Activated CD8-positive, alpha-beta T cell treated with anti-CD3 and anti-CD28 coated beads for 36 hours (primary cell): Measurements from ENCODE around the gene FAM3C. TPM values are rescaled to one million over a fixed set of nuclear protein-coding genes. Genes with fewer than 3 reads are reported as not detected.
"Not testable (repeated sequence)": the region's sequence is repeated elsewhere in the genome, so short reads cannot be mapped to it uniquely, and the experiment has no call there.

Source experiments
- ATAC-seq: fragments of 200-7000 bp; cut with Tn5 transposase; one replicate; pipeline ENCODE4 v1.10.0; 2021; ENCODE audit warnings: mild to moderate bottlenecking, moderate library complexity
- CTCF ChIA-PET: fragments of 350-600 bp; sonication (Branson Sonifier 250); formaldehyde crosslinking; loops from one replicate; lab custom pipeline; 2021; ENCODE audit warnings: antibody characterized with exemption; lab: Charles Lee
- POLR2A ChIA-PET: fragments of 350-600 bp; sonication (Branson Sonifier 250); formaldehyde crosslinking; loops from one replicate; lab custom pipeline; 2021; ENCODE audit warnings: antibody characterized with exemption; lab: Charles Lee
- DNase-seq: peaks from one replicate; pipeline ENCODE4 v3.0.0-alpha.2; 2020
- H3K27ac Mint-ChIP-seq: one replicate; pipeline ENCODE4 v1.8.0; 2021; ENCODE audit warnings: mild to moderate bottlenecking, mixed read lengths
- H3K27me3 Mint-ChIP-seq: one replicate; pipeline ENCODE4 v1.8.0; 2021; ENCODE audit warnings: mixed read lengths
- H3K36me3 Mint-ChIP-seq: one replicate; pipeline ENCODE4 v1.8.0; 2021; ENCODE audit warnings: low read depth, mixed read lengths
- H3K4me1 Mint-ChIP-seq: one replicate; pipeline ENCODE4 v1.8.0; 2021; ENCODE audit warnings: low read depth, mixed read lengths
- H3K4me3 Mint-ChIP-seq: one replicate; pipeline ENCODE4 v1.8.0; 2021; ENCODE audit warnings: mild to moderate bottlenecking, moderate library complexity, mixed read lengths
- H3K9me3 Mint-ChIP-seq: one replicate; pipeline ENCODE4 v1.8.0; 2021; ENCODE audit warnings: mixed read lengths
- intact Hi-C: fragments of 100-400 bp; cut with micrococcal nuclease; formaldehyde crosslinking; loops from one replicate; pipeline ENCODE4 v1.10.0; 2022
- total RNA-seq, 2 experiments: library from RNA; stranded (reverse); gene quantifications; one replicate each; pipeline ENCODE4 v1.2.3, GENCODE V29; 2021
- TF ChIP-seq, protein P1 (sequence below): fragments of 200-600 bp; IDR thresholded peaks from one replicate; pipeline ENCODE4 v1.8.0; 2022; ENCODE audit warnings: antibody characterized with exemption, mild to moderate bottlenecking

The FAM3C gene
- total RNA-seq, 2 experiments from 2014 or later: 18.6 to 19.1 TPM

DNA sequence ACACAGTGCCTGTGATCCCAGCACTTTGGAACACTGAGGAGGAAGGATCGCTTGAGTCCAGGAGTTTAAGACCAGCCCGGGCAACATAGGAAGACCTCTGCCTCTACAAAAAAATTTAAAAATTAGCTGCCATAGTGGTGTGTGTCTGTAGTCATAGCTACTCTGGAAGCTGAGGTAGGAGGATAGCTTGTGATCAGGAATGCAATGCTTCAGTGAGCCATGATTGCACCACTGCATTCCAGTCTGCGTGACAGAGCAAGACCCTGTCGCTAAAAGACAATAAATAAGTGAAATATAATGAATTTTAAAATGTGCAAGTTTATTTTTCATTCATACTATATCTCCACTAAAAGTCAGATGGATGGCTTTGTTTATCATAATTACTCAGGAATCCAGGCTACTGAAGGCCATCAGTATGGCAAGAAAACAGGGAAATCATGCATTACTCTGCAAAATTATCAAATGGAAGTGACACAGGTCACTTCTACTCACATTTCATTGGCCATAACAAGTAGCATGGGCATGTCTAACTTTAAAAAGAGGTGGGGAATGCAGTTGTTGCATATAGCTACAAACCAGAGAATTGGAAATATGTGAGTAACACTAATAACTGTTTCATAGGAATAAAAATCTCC, 32.9 kb upstream of the FAM3C start:
- DNase-seq (no peak), ATAC-seq (no peak)
- peaks cover 7% of the 10 kb centered on the region for H3K4me1 Mint-ChIP-seq
- no peak overlapping the region for H3K4me3 Mint-ChIP-seq
- H3K36me3 Mint-ChIP-seq: no peaks in the 10 kb centered on the region
- peaks cover 2% of the 10 kb centered on the region for H3K27me3 Mint-ChIP-seq
- POLR2A ChIA-PET: interaction anchor here (0.8 to 1.1 kb wide), 2 partner anchors 10 to 12 kb away, joined by 3 to 4 read pairs; no protein-coding TSS in a partner anchor
- H3K9me3 Mint-ChIP-seq: peaks cover 2% of the 10 kb centered on the region
- intact Hi-C loops: no loop called here
- CTCF ChIA-PET: interaction anchor here (0.6 kb wide), 1 partner anchor 113 kb away, joined by 3 read pairs; no protein-coding TSS in a partner anchor
- TF ChIP-seq, protein P1, sequence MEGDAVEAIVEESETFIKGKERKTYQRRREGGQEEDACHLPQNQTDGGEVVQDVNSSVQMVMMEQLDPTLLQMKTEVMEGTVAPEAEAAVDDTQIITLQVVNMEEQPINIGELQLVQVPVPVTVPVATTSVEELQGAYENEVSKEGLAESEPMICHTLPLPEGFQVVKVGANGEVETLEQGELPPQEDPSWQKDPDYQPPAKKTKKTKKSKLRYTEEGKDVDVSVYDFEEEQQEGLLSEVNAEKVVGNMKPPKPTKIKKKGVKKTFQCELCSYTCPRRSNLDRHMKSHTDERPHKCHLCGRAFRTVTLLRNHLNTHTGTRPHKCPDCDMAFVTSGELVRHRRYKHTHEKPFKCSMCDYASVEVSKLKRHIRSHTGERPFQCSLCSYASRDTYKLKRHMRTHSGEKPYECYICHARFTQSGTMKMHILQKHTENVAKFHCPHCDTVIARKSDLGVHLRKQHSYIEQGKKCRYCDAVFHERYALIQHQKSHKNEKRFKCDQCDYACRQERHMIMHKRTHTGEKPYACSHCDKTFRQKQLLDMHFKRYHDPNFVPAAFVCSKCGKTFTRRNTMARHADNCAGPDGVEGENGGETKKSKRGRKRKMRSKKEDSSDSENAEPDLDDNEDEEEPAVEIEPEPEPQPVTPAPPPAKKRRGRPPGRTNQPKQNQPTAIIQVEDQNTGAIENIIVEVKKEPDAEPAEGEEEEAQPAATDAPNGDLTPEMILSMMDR: no peak
- H3K27ac Mint-ChIP-seq: no peak overlapping the region

DNA sequence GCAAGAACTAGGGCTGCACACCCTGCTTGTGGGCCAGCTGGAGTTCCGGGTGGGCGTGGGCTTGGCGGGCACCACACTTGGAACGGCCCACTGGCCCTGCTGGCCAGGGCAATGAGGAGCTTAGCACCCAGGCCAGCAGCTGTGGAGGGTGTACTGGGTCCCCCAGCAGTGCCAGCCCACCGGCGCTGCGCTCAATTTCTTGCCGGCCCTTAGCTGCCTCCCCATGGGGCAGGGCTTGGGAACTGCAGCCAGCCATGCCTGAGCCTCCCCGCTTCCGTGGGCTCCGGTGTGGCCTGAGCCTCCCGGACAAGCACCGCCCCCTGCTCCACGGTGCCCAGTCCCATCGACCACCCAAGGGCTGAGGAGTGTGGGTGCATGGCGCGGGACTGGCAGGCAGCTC, 25.6 kb upstream of the FAM3C start:
- H3K36me3 Mint-ChIP-seq, ATAC-seq, H3K9me3 Mint-ChIP-seq, CTCF ChIA-PET, H3K4me1 Mint-ChIP-seq, H3K27me3 Mint-ChIP-seq, H3K27ac Mint-ChIP-seq, DNase-seq, H3K4me3 Mint-ChIP-seq, intact Hi-C loops: not testable (repeated sequence)
- POLR2A ChIA-PET: interaction anchor here (1.0 kb wide), 1 partner anchor 52 kb away, joined by 3 read pairs; no protein-coding TSS in a partner anchor

DNA sequence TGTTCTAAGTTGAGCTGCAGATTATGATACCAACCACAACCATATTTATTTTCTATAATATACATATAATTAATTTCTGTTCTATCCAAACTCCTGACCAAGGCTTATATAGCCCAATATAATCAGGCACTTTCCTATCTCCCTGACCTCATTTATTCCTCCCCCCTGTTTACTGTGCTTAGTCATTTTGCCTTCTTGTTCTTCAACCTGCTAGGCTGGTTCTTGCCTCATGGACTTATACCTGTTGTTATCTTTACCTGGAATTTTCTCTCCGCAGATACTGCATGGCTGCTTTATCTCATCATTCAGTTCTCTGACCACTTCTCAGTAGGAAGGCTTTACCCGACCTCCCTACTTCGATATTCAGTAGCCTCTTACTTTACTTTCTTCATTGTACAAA, 24.9 kb upstream of the FAM3C start:
- Mint-ChIP-seq H3K4me1 (no peaks in the 10 kb centered on the region), H3K4me3 (no peak overlapping the region), H3K27ac (no peak overlapping the region), H3K27me3 (peaks cover 3% of the 10 kb centered on the region), H3K9me3 (no peaks in the 10 kb centered on the region), H3K36me3 (no peaks in the 10 kb centered on the region)
- TF ChIP-seq, protein P1: no peak
- CTCF ChIA-PET: no interaction called here
- POLR2A ChIA-PET: no interaction called here
- intact Hi-C loops: no loop called here
- DNase-seq (no peak), ATAC-seq (no peak)

DNA sequence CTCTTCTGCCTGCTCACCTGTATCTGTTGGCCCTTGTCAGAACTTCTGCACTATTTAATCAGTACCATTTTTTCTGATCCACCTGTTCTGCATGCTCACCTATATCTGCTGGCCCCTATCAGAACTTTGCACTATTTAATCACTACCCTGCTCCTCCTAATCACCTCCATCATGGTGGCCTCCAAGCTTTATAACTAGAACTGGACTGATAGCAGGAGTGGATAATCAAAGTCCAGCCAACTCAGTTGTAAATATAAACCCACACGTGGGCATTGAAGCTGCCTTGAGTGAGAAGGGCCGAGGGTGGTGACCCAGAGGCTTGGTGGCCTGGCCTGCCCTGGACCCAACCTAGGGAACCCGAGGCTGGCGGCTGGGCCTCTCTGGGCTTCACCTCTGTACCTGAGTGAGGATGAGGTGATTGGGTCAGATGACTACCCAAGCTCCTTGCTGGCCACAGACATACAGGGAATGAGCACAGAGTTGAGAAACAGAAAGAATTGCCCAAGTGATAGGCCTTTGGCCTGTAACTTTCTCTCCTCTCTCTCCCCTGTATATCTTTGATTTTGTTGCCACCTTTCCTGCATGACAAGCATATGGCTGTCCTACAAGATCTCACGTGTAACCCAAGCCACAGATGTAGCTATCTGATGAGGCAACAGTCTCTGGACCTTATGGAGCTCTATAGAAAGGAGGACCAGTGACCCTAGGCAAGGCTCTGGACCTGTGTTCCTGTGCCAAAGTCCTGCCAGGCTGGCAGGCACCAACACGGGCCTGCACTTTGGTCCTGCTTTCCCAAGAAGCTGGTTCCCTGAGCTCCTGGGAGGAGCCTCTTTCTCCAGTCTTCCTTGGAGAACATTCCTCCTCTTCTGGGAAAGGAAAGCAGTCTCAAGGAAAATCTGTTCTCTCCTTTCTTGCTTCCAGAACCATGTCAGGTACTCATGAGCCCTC, 23.4 kb upstream of the FAM3C start:
- TF ChIP-seq, protein P1: no peak
- DNase-seq (no peak), ATAC-seq (no peak)
- H3K4me1 Mint-ChIP-seq: no peaks in the 10 kb centered on the region
- POLR2A ChIA-PET: interaction anchor here (0.9 kb wide), 2 partner anchors 10 to 24 kb away, joined by 3 read pairs; partner anchors contain the start of gene FAM3C
- intact Hi-C loops: no loop called here
- H3K27me3 Mint-ChIP-seq: peaks cover 2% of the 10 kb centered on the region
- H3K9me3 Mint-ChIP-seq: no peaks in the 10 kb centered on the region
- no peak overlapping the region for H3K4me3 Mint-ChIP-seq
- H3K27ac Mint-ChIP-seq: no peak overlapping the region
- no peaks in the 10 kb centered on the region for H3K36me3 Mint-ChIP-seq
- CTCF ChIA-PET: no interaction called here

DNA sequence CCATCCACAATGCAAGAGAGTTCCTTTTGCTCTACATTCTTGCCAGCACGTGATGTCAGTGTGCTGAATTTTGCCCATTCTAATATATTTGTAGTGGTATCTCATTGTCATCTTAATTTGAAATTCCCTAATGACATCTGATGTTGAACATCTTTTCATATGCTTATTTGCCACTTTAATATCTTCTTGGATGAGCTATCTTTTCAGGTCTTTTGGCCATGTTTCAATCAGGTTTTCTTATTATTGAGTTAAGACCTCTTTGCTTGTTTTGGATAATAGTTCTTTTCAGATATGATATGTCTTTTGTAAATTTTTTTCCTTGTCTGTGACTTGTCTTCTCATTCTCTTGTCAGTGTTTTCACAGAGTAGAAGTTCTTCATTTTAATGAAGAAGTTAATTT, 20.4 kb upstream of the FAM3C start:
- ATAC-seq: no peak
- Mint-ChIP-seq H3K27me3 (peaks cover 6% of the 10 kb centered on the region), H3K36me3 (no peaks in the 10 kb centered on the region), H3K4me1 (no peaks in the 10 kb centered on the region), H3K9me3 (no peaks in the 10 kb centered on the region), H3K27ac (no peak overlapping the region), H3K4me3 (no peak overlapping the region)
- intact Hi-C loops: no loop called here
- POLR2A ChIA-PET: no interaction called here
- CTCF ChIA-PET: no interaction called here
- TF ChIP-seq, protein P1: no peak
- no peak for DNase-seq
